T-helper 2 cell (primary cell): Measurements from ENCODE around the gene PDE4D.
A peak's percentile ranks its signal among the peaks of the same experiment; 100 is the strongest.
"Not testable (repeated sequence)": the region's sequence is repeated elsewhere in the genome, so short reads cannot be mapped to it uniquely, and the experiment has no call there.

Source experiments
- DNase-seq, 5 experiments: peaks; one replicate each; pipeline versions ENCODE4 v3.0.0 to v3.0.0-alpha.2; 2012 to 2022

Gene PDE4D

DNA sequence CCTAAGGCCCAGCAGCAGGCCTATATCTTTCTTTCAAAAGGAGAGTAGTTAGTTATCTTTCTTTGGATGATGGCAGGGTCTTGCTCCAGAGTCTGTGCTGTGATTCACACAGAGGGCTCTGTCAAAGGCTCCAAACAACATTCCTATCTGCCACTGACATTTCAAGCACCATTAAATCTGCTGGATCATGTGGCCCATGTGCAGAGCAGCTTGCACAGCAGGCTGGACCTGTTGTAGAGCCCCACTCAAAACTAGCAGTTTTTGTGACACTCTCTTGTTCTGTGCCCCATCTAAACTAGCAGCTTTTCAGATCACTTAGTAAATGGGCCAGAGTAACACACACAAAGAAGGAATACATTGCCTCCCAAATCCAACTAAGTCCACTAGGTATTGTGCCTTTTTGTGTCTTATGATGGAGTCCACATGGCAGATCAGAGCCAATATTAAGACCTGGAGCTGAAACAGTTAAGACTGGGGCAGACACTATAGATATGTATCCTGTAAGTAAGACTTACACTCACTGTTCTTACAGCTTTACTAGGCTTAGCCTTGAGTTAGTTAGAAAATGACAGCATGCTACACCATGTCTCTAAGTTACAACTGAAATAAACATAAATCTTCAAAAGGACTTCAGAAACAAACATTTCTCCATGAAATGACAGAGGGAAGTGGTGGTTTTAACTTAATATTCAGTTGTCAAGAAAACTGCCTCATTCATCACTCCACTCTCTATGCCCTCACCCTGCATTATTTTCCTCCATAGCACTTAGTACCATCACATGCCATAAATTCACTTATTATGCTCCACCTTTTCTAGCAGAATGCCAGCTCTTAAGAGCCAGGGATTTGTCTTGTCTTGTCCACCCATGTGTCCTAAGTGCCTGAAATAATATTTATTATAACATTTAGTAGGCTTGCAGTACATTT, 909.7 kb downstream of the PDE4D start:
- DNase-seq = no peak

GRCh38 chr5:58980890-58981289, 912.6 kb downstream of the PDE4D start:
- no peak for DNase-seq

GRCh38 chr5:58979090-58979489, 914.4 kb downstream of the PDE4D start:
- no peak for DNase-seq

GRCh38 chr5:58974601-58975000, 918.9 kb downstream of the PDE4D start:
- DNase-seq = no peak

DNA sequence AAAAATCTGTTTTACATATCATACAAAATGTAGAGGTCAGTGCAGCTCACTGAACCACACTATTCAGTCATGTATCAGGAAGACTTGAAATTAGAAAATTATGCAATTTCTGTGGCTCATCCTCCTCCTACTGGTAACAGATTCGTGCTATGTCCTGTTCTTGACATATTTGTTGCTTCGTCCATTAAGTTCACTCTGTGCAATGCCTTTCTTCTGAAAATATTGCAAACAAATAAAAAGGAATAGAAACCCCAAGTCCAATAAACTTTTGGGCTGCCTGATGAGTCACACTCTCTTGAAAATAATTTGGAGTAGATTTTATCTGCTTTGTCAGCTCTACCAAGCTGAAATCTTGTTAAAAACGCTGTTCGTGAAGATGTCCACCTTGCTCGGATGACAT, 919.4 kb downstream of the PDE4D start:
- no peak for DNase-seq

DNA sequence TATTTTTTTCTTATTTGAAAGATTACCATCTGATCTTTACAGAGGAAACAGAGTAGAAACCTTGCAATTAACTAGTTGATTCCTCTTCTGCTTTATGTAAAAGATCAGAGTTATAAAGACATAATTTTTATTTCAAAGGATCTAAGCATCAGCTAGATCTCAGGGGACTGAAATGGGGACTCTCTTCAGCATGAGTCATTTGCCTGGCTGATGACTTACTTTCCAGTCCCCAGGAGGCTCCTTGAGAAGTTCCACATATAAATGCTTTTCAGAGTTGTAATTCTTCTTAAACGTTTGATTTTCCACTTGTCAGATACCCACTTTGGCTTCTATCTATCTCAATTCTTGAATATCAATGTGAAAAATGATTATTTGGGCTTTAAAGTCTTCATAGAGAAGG, 921.2 kb downstream of the PDE4D start:
- no peak for DNase-seq

GRCh38 chr5:58970766-58971165, 922.8 kb downstream of the PDE4D start:
- DNase-seq = no peak

DNA sequence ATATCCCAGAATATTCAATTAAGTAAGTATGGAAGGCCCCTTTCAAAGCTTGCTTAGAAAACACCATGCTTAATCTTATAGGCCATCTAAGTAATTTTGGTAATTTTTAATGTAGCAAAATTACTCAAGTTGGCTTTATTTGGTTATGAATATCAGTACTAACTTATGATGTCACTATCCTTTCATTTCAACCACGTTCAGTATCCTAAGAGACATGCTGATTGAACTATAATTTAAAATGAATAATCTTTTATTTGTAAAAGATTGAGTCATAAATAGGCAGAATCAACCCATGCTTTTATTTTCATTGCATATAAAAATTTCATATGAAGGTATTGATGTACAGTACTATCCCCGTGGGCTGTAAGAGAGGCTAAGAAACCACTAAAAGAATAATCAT, 923.7 kb downstream of the PDE4D start:
- DNase-seq = no peak

DNA sequence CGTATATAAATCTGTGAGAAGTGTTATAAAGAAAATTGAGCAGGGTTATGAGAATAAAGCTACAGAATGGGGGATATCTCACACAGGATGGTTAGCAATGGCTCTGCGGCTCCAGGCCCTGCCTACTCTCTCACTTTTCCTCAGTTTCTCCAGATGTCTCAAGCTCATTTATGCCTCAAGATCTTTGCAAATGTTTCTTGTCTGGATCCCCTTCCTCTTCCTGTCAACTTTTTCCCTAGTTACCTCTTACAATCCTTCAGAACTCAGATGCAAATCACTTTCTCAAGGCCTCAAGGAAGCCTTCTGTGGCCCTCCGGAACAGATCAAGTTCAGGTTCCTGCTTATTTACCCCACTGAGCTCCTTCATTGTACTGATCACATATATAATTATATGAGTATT, 924.3 kb downstream of the PDE4D start:
- no peak for DNase-seq

DNA sequence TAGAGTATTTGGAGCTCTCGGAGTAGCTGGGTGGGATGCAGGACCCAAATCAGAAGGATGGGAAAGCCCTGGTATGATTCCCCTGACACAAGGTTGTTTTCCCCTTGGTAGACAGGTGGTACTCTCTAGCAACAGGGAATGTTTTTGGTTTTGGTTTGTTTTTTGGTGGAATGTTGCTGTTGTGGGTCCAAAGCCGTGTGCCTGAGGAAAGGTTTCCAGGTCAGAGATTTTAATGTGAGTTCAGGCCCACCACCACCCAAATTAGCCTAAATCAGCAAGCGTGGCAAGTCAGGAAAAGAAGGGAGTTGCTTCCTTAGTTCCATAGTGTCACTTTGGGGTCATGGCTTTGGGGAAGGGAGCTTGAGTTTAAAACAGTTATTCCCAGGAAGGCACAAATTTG, 925.2 kb downstream of the PDE4D start:
- DNase-seq = no peak

GRCh38 chr5:58967597-58968281, 925.8 kb downstream of the PDE4D start:
- no peak for DNase-seq

DNA sequence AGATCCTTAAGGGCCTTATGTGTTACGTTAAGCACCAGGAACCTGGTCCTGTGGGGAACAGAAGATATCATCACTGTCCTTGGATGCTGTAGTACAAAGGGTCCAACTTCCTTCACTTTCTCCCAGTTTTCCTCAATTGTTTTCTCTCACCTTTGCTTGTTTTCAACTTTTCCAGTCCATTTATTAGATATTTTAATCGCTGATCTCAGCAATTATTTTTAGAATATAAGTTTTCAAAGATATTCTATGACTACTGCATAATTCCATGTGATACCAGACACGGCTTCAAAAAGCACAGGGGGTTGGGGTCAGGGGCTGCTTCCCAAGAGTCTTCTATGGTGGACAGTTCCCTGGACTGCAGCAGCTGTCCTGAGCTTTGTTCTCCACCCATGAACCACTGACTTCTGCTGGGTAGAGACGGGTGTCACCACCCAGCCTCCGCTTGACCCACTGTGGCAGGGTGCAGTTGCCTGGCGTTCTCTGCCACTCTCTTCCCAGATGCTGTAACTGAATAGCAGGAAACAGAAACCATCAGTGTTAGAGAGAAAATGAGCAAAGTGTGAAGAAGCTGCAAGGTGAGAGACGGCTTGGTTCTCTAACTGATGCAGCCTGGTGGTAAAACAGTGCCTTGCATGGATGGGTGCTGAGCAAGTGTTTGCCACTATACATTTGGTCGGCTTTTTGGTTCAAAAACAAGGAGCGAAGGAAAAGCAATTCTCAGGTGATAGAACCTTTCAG, 927.7 kb downstream of the PDE4D start:
- peak in 1 of 5 experiments; percentile 17 for DNase-seq

GRCh38 chr5:58963821-58964220, 929.7 kb downstream of the PDE4D start:
- no peak for DNase-seq

DNA sequence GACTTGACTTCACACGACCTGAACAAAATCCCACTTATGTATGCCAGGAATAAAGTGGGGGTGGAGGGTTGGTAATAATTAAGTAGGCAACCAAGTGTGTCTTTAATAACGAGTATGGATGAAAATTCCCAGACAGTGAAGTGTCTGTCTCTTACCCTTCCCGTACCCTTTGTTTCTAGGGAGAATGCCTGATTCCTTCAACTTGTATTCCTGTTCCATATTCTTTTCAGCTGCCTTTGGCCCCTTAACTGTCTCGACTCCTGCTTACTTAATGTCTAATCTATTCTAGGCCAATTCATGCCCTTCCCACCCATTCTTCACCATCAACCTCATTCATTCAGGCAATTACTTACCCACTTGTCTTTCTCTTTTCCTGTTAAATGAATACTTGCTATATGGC, 930.2 kb downstream of the PDE4D start:
- DNase-seq = no peak

DNA sequence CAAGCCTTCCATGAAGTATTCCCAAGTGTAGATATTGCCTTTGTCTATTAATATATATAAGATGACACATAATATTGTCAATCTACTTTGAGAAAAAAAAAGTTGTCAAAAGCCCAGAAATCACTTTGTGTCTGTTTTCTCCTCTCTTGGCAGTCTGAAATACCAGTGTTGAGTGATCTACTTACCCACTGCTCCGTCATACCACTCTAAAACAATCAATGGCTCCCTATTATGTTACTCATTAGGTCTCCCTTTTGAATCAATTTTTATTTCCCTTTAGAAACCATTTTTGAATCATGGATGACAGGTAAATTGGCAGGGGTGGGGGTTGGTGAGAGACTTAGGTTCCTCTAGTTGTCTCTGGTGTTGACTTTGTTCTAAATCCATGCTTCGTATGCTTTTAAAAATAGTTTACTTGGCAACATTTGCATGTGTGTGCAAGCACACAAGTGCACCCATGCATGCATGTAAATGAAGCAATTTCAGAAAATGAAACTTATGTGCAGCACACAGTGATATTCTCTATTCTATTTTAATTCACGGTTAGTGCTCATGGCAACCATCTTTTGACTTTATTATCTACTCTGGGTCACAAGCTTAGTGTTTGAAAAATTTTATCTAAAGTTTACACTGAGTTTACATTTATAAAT, 931.8 kb downstream of the PDE4D start:
- DNase-seq = no peak

DNA sequence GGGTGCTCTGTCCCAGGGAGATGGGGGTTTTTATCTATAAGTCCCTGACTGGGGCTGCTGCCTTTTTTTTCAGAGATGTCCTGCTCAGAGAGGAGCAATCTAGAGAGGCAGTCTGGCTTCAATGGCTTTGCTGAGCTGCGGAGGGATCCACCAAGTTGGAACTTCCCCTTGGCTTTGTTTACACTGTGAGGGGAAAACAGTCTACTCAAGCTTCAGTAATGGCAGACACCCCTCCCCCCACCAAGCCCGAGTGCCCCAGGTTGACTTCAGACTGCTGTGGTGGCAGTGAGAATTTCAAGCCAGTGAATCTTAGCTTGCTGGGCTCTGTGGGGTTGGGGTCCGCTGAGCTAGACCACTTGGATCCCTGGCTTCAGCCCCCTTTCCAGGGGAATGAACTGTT, 934.8 kb downstream of the PDE4D start:
- no peak for DNase-seq

DNA sequence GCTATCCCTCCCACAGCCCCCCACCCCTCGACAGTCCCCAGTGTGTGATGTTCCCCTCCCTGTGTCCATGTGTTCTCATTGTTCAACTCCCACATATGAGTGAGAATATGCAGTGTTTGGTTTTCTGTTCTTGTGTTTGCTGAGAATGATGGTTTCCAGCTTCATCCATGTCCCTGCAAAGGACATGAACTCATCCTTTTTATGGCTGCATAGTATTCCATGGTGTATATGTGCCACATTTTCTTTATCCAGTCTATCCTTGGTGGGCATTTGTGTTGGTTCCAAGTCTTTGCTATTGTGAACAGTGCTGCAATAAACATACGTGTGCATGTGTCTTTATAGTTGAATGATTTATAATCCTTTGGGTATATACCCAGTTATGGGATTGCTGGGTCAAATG, 940.3 kb downstream of the PDE4D start:
- not testable (repeated sequence) for DNase-seq

GRCh38 chr5:58950224-58950623, 943.3 kb downstream of the PDE4D start:
- DNase-seq = no peak

- DNase-seq = peak in 1 of 5 experiments; percentile 30
Observed at GRCh38 chr5:58946230-58946629, 947.3 kb downstream of the PDE4D start.

DNA sequence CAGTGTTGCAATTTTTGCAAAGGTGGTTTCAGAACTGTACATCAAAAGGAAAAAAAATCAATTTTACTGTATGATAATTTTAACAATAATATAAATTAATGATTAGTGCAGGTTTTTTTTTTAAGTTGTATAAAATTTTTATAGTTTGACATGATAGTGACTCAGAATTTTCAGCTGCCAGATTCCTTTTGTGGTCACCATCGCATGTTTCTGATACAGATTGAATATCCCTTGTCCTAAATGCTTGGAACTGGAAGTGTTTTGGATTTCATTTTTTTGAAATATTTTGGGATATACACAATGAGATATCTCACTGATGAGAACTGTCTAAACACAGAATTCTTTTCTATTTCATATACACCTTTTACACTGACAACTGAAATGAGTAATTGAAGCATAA, 949.3 kb downstream of the PDE4D start:
- DNase-seq = no peak

GRCh38 chr5:58940446-58940845, 953.1 kb downstream of the PDE4D start:
- no peak for DNase-seq

DNA sequence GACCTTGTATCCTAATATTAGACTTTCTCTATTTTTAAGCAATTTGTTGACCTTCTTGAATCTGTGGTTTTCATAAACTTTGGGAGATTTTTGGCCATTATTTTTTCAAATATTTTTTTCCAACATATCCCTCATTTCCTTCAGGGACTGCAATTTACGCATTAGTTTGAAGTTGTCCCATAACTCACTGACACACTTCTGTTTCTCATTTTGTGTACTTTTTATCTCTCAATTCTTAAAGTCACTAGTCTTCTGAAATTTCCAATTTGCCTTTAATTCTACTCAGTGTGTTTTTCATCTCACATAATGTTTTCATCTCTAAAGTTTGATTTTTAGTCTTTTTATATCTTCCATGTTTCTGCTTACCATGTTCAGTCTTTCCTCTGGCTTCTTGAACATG, 953.9 kb downstream of the PDE4D start:
- no peak for DNase-seq
